SK-N-SH (cell line): Measurements from ENCODE around the gene OR51B2. TPM values are rescaled to one million over a fixed set of nuclear protein-coding genes. Genes with fewer than 3 reads are reported as not detected.

Experiments
- CTCF ChIA-PET: fragments of 300-600, 350-600 bp; formaldehyde crosslinking; extraction: SDS; loops from one replicate; lab custom pipeline; 2021; lab: Yijun Ruan, JAX
- POLR2A ChIA-PET: fragments of 350-600 bp; sonication (Branson Sonifier 250); formaldehyde crosslinking; extraction: SDS; loops from one replicate; lab custom pipeline; 2020; ENCODE audit warnings: antibody characterized with exemption, inconsistent platforms; lab: Yijun Ruan, JAX
- DNase-seq: peaks from one replicate; pipeline ENCODE4 v3.0.0; 2012
- H2AFZ ChIP-seq: fragments of 200-600 bp; sonication (generic); 2 replicates; pipeline ENCODE4 v1.8.1; 2016; ENCODE audit warnings: antibody characterized with exemption, mild to moderate bottlenecking, low read depth
- H3F3A ChIP-seq: fragments of 200-600 bp; sonication (generic); replicated peaks from 2 replicates; pipeline ENCODE3; 2016; ENCODE audit warnings: antibody characterized with exemption, mild to moderate bottlenecking; ENCODE audit not compliant: insufficient read depth
- H3K27ac ChIP-seq, 2 experiments: fragments of 200-500 bp in 1 of 2; fragments of 200-600 bp in 1 of 2; sonication (Bioruptor generic) in 1 of 2; sonication (generic), shearing (Covaris generic) in 1 of 2; 2 replicates each; pipeline versions ENCODE4 v1.5.1 to v1.6.1; 2014 to 2016; ENCODE audit warnings: low read depth in 2 of 2, inconsistent platforms in 1 of 2, low read length in 1 of 2, mild to moderate bottlenecking in 1 of 2, mixed read lengths in 1 of 2
- H3K27me3 ChIP-seq: fragments of 200-600 bp; sonication (generic), shearing (Covaris generic); 2 replicates; pipeline ENCODE4 v1.6.1; 2016; ENCODE audit warnings: mixed run types; ENCODE audit not compliant: insufficient read depth
- H3K36me3 ChIP-seq, 2 experiments: fragments of 200-500 bp in 1 of 2; fragments of 200-600 bp in 1 of 2; sonication (Bioruptor generic) in 1 of 2; sonication (generic) in 1 of 2; replicated peaks in 1 of 2; 2 replicates each; pipeline versions ENCODE3 to v1.5.1; 2014 to 2016; ENCODE audit warnings: low read length in 1 of 2, mild to moderate bottlenecking in 1 of 2; ENCODE audit not compliant: insufficient read depth in 2 of 2, control insufficient read depth in 1 of 2
- H3K4me1 ChIP-seq, 2 experiments: fragments of 200-500 bp in 1 of 2; fragments of 200-600 bp in 1 of 2; sonication (Bioruptor generic) in 1 of 2; sonication (generic), shearing (Covaris generic) in 1 of 2; 2 replicates each; pipeline versions ENCODE4 v1.5.1 to v1.6.1; 2014 to 2016; ENCODE audit warnings: low read depth in 1 of 2, low read length in 1 of 2, mixed run types in 1 of 2; ENCODE audit not compliant: insufficient read depth in 2 of 2, control insufficient read depth in 1 of 2
- H3K4me2 ChIP-seq: fragments of 200-600 bp; sonication (generic), shearing (Covaris generic); 2 replicates; pipeline ENCODE4 v1.6.1; 2017; ENCODE audit warnings: mixed run types
- H3K4me3 ChIP-seq, 2 experiments: fragments of 200-500 bp in 1 of 2; fragments of 200-600 bp in 1 of 2; sonication (Bioruptor generic) in 1 of 2; sonication (generic), shearing (Covaris generic) in 1 of 2; 2 replicates each; pipeline versions ENCODE4 v1.5.1 to v1.8.1; 2014 to 2016; ENCODE audit warnings: low read depth in 2 of 2, inconsistent platforms in 1 of 2, low read length in 1 of 2, mild to moderate bottlenecking in 1 of 2, mixed read lengths in 1 of 2, moderate library complexity in 1 of 2
- H3K79me2 ChIP-seq: fragments of 200-600 bp; sonication (generic); 2 replicates; pipeline ENCODE4 v1.8.1; 2017; ENCODE audit warnings: mild to moderate bottlenecking; ENCODE audit not compliant: insufficient read depth
- H3K9ac ChIP-seq: fragments of 200-600 bp; sonication (generic); 2 replicates; pipeline ENCODE4 v1.6.1; 2017; ENCODE audit warnings: mixed run types
- H3K9me2 ChIP-seq: fragments of 200-600 bp; sonication (generic); 2 replicates; pipeline ENCODE4 v1.6.1; 2017; ENCODE audit warnings: mixed run types
- H3K9me3 ChIP-seq: fragments of 200-600 bp; sonication (generic); 2 replicates; pipeline ENCODE4 v1.6.1; 2017; ENCODE audit warnings: mixed run types, mild to moderate bottlenecking, moderate library complexity
- H4K20me1 ChIP-seq: fragments of 200-600 bp; sonication (generic); 2 replicates; pipeline ENCODE4 v1.6.1; 2017; ENCODE audit warnings: mild to moderate bottlenecking, mixed run types; ENCODE audit not compliant: insufficient read depth
- CHD2 ChIP-seq: fragments of 150-350 bp; IDR thresholded peaks from 2 replicates; pipeline ENCODE4 v1.6.1; 2018; ENCODE audit warnings: low read length; ENCODE audit not compliant: partially characterized antibody
- EP300 ChIP-seq, 2 experiments: IDR thresholded peaks; 2 replicates each; pipeline versions ENCODE4 v1.4.0 to v1.6.1; 2012; ENCODE audit warnings: borderline replicate concordance in 1 of 2, low read depth in 1 of 2, low read length in 1 of 2
- EZH2phosphoT487 ChIP-seq: fragments of 200-600 bp; sonication (generic); IDR thresholded peaks from 2 replicates; pipeline ENCODE4 v1.6.1; 2017; ENCODE audit warnings: low read depth, mixed run types, mild to moderate bottlenecking, antibody characterized with exemption, moderate library complexity, borderline replicate concordance
- FOSL2 ChIP-seq: IDR thresholded peaks from 2 replicates; pipeline ENCODE4 v1.4.0; 2012; ENCODE audit warnings: low read depth, mild to moderate bottlenecking, moderate library complexity, borderline replicate concordance
- FOXJ3 ChIP-seq: sonication (generic); formaldehyde crosslinking; IDR thresholded peaks from 2 replicates; pipeline ENCODE4 v1.5.1; 2020; ENCODE audit warnings: mild to moderate bottlenecking, missing genetic modification reagents
- FOXM1 ChIP-seq: IDR thresholded peaks from 2 replicates; pipeline ENCODE4 v1.4.0; 2012; ENCODE audit warnings: low read depth, mild to moderate bottlenecking
- GATA2 ChIP-seq: sonication (generic); formaldehyde crosslinking; IDR thresholded peaks from 2 replicates; pipeline ENCODE4 v1.5.0; 2020; ENCODE audit warnings: mild to moderate bottlenecking, missing genetic modification reagents
- JUND ChIP-seq: IDR thresholded peaks from 2 replicates; pipeline ENCODE4 v1.4.0; 2012
- MEF2A ChIP-seq: IDR thresholded peaks from 2 replicates; pipeline ENCODE4 v1.4.0; 2012; ENCODE audit warnings: low read depth, borderline replicate concordance
- MXI1 ChIP-seq: IDR thresholded peaks from 2 replicates; pipeline ENCODE4 v1.6.1; 2012; ENCODE audit warnings: mild to moderate bottlenecking, low read depth, low read length, improper control_type of control experiment
- NFIC ChIP-seq: IDR thresholded peaks from 2 replicates; pipeline ENCODE4 v1.4.0; 2012; ENCODE audit warnings: borderline replicate concordance
- NRF1 ChIP-seq: IDR thresholded peaks from 2 replicates; pipeline ENCODE4 v1.6.1; 2012; ENCODE audit warnings: low read depth, mild to moderate bottlenecking, low read length
- PBX3 ChIP-seq: IDR thresholded peaks from 2 replicates; pipeline ENCODE4; 2012
- RAD21 ChIP-seq: IDR thresholded peaks from 2 replicates; pipeline ENCODE4 v1.6.1; 2012; ENCODE audit warnings: mild to moderate bottlenecking, low read length
- RFX5 ChIP-seq: IDR thresholded peaks from 2 replicates; pipeline ENCODE4 v1.6.1; 2012; ENCODE audit warnings: mild to moderate bottlenecking, improper control_type of control experiment, low read length
- TAF1 ChIP-seq: IDR thresholded peaks from 2 replicates; pipeline ENCODE4 v1.6.1; 2012; ENCODE audit warnings: low read depth, mild to moderate bottlenecking, low read length, moderate library complexity, borderline replicate concordance
- TCF12 ChIP-seq: IDR thresholded peaks from 2 replicates; pipeline ENCODE4 v1.4.0; 2012
- TEAD4 ChIP-seq: IDR thresholded peaks from 2 replicates; pipeline ENCODE4 v1.4.0; 2012; ENCODE audit warnings: mild to moderate bottlenecking, borderline replicate concordance; ENCODE audit not compliant: insufficient read depth
- USF1 ChIP-seq: IDR thresholded peaks from 2 replicates; pipeline ENCODE4 v1.4.0; 2012; ENCODE audit warnings: low read depth, borderline replicate concordance
- USF2 ChIP-seq: fragments of 150-350 bp; IDR thresholded peaks from 2 replicates; pipeline ENCODE4 v1.6.1; 2017; ENCODE audit warnings: antibody characterized with exemption, low read length, low read depth, borderline replicate concordance
- YY1 ChIP-seq: IDR thresholded peaks from 2 replicates; pipeline ENCODE4 v1.4.0; 2012; ENCODE audit warnings: low read depth, mild to moderate bottlenecking
- WGBS: methylation state at CpG from one replicate; pipeline ENCODE4 v1.1.6; 2017; ENCODE audit warnings: low lambda C conversion rate; 5-methylcytosine and 5-hydroxymethylcytosine counted together
- polyA plus RNA-seq, 3 experiments: library from polyadenylated mRNA; depleted of rRNA; stranded (reverse); fragments of >200 nt; gene quantifications; 2 replicates each; pipeline ENCODE4 v1.2.3, GENCODE V29; 2012
- TF ChIP-seq, protein P1 (sequence below): fragments of 200-600 bp; sonication (generic); IDR thresholded peaks from 2 replicates; pipeline ENCODE4 v1.6.1; 2017; ENCODE audit warnings: antibody characterized with exemption, mild to moderate bottlenecking, moderate library complexity

Gene OR51B2
- not detected in 2 replicates for polyA plus RNA-seq (2012; rRNA removed)
- not detected in 2 replicates for polyA plus RNA-seq (2012; cell fraction: cytosol; rRNA removed)
- 0.08 TPM in 1 of 2 replicates, not detected in the other for polyA plus RNA-seq (2012; cell fraction: nucleus; rRNA removed)

DNA sequence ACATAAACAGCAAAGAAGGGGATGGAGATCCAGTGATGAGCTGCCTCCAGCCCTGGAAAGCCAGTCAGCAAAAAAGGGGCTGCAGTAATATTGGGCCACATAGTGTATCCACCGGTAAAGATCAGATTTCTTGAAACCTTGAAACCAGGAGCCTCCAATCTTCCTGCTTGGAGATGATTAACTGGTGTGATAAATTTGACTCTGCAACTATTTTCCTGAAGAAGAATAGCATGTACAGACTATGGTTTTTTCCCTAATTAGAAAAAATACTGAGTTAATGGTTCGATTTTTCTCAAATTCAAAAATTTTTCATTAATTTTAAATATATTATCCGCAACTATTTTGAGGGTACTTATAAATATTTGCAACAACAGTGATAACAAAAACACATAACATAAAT, at the start of gene OR51B2:
TSS of gene OR51B2 (minus strand) at position 101 of the 400 bp plus-strand sequence. CDS start at position 101, 0 bp downstream.
- Histone ChIP-seq H3K36me3 (no peaks in the 10 kb centered on the region), H2AFZ (no peak within 1 kb of the TSS), H3K9ac (no peak within 1 kb of the TSS), H3K9me2 (no peaks in the 10 kb centered on the region), H3F3A (no peaks in the 10 kb centered on the region), H3K4me3 (no peak within 1 kb of the TSS)
- no peak for DNase-seq
- POLR2A ChIA-PET, result no interaction called here
- TF ChIP-seq GATA2 (CRISPR knock-in tag) (no peak), YY1 (no peak), JUND (no peak), FOSL2 (no peak), RFX5 (no peak), MEF2A (no peak), TEAD4 (no peak), PBX3 (no peak), MXI1 (no peak), EP300 (IDR thresholded peaks at IDR 0.05; ENCODE audit: borderline replicate concordance in 1 of 2, low read depth in 1 of 2, low read length in 1 of 2) (no peak), USF1 (no peak), TAF1 (no peak), USF2 (no peak)
- TF ChIP-seq, all 33 proteins: peak for 0
- Histone ChIP-seq H3K27ac (no peak within 1 kb of the TSS), H3K4me1 (no peaks in the 10 kb centered on the region), H3K79me2 (no peaks in the 10 kb centered on the region), H3K27me3 (peaks cover 7% of the 10 kb centered on the region; the same call in 1 of the 2 replicates), H3K4me2 (no peak within 1 kb of the TSS), H3K9me3 (no peaks in the 10 kb centered on the region), H4K20me1 (no peaks in the 10 kb centered on the region)
- 8% methylated on average over 3 of the region's 3 CpGs for WGBS
- CTCF ChIA-PET, result no interaction called here

- Histone ChIP-seq H3F3A (peaks cover 22% of the 10 kb centered on the region), H3K4me3 (peak overlapping the region in 1 of 2 experiments; percentile 6; a peak in 1 of 4 replicates), H3K4me1 (peaks cover 0 to 15% of the 10 kb centered on the region in 2 experiments; a peak in 1 of 4 replicates), H3K4me2 (no peak overlapping the region), H3K36me3 (no peaks in the 10 kb centered on the region), H3K9ac (no peak overlapping the region), H3K27me3 (no peaks in the 10 kb centered on the region), H3K27ac (no peak overlapping the region), H3K9me2 (no peaks in the 10 kb centered on the region), H4K20me1 (no peaks in the 10 kb centered on the region), H3K79me2 (no peaks in the 10 kb centered on the region), H2AFZ (no peak overlapping the region), H3K9me3 (peaks cover 4% of the 10 kb centered on the region; the same call in 1 of the 2 replicates)
- ChIA-PET POLR2A (no interaction called here), CTCF (no interaction called here)
- DNase-seq, result peak; percentile 1
- TF ChIP-seq, protein P1, sequence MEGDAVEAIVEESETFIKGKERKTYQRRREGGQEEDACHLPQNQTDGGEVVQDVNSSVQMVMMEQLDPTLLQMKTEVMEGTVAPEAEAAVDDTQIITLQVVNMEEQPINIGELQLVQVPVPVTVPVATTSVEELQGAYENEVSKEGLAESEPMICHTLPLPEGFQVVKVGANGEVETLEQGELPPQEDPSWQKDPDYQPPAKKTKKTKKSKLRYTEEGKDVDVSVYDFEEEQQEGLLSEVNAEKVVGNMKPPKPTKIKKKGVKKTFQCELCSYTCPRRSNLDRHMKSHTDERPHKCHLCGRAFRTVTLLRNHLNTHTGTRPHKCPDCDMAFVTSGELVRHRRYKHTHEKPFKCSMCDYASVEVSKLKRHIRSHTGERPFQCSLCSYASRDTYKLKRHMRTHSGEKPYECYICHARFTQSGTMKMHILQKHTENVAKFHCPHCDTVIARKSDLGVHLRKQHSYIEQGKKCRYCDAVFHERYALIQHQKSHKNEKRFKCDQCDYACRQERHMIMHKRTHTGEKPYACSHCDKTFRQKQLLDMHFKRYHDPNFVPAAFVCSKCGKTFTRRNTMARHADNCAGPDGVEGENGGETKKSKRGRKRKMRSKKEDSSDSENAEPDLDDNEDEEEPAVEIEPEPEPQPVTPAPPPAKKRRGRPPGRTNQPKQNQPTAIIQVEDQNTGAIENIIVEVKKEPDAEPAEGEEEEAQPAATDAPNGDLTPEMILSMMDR, result peak; percentile 60
- TF ChIP-seq TCF12 (no peak), USF2 (no peak), FOXM1 (no peak), CHD2 (no peak), NFIC (no peak), FOSL2 (no peak), FOXJ3 (CRISPR knock-in tag) (no peak), EZH2phosphoT487 (no peak), PBX3 (no peak), RAD21 (peak; percentile 48), RFX5 (no peak), NRF1 (no peak)
These were observed 45.7 kb upstream of the OR51B2 start for GRCh38 chr11:5369789-5370188.
